Adrenal gland (tissue), 12 donors: ENCODE data around the gene PDE6B. TPM values are rescaled to one million over a fixed set of nuclear protein-coding genes. Genes with fewer than 3 reads are reported as not detected.
A peak's percentile ranks its signal among the peaks of the same experiment; 100 is the strongest.

Experiments
- DNase-seq, 7 donors: peaks; one replicate each; pipeline ENCODE4 v3.0.0-alpha.2; 2019 to 2020
- H3K27ac ChIP-seq, 5 donors: fragments of 200-600 bp; sonication (generic) in 4 of 5; 1 replicate in 3 of 5; 2 replicates in 2 of 5; pipeline versions ENCODE4 v1.5.1 to v1.8.0; 2016 to 2020; ENCODE audit warnings: mild to moderate bottlenecking in 1 of 5
- H3K27me3 ChIP-seq: fragments of 200-600 bp; 2 replicates; pipeline ENCODE4 v1.8.0; 2021
- H3K36me3 ChIP-seq, 2 donors: fragments of 200-600 bp; replicated peaks in 1 of 2; 1 replicate in 1 of 2; 2 replicates in 1 of 2; pipeline versions ENCODE4 v1.5.1 to v1.8.0; 2018 to 2022
- H3K4me1 ChIP-seq, 2 donors: fragments of 200-600 bp; replicated peaks in 1 of 2; 1 replicate in 1 of 2; 2 replicates in 1 of 2; pipeline versions ENCODE4 v1.5.1 to v1.8.0; 2018 to 2021
- H3K4me3 ChIP-seq, 4 donors: fragments of 200-600 bp; sonication (generic) in 3 of 4; one replicate each; pipeline ENCODE4 v1.5.1; 2016 to 2018
- H3K9me3 ChIP-seq, 3 donors: fragments of 200-600 bp; sonication (generic) in 1 of 3; replicated peaks in 1 of 3; 1 replicate in 2 of 3; 2 replicates in 1 of 3; pipeline versions ENCODE4 v1.5.1 to v1.8.0; 2016 to 2021
- POLR2A ChIP-seq, 2 donors: fragments of 450-650 bp; IDR thresholded peaks; one replicate each; pipeline ENCODE4 v1.6.1; 2017; ENCODE audit warnings: antibody characterized with exemption in 2 of 2, mild to moderate bottlenecking in 2 of 2, moderate library complexity in 1 of 2
- WGBS, 4 donors: extraction: QIAGEN DNeasy Blood & Tissue Kit in 2 of 4; methylation state at CpG; one replicate each; pipeline versions ENCODE4 v1.1.5 to v1.1.7; 2013 to 2017; 5-methylcytosine and 5-hydroxymethylcytosine counted together
- intact Hi-C, 2 donors: fragments of 100-400 bp; cut with DNase I; formaldehyde crosslinking; loops; one replicate each; pipeline versions ENCODE4 v1.14.1 to v1.15.0; 2022 to 2023
- polyA plus RNA-seq, 3 donors: library from polyadenylated mRNA; stranded (reverse); fragments of 200-250 nt in 2 of 3; fragments of 350-450 nt in 1 of 3; fragmentation: Illumina TruSeq in 1 of 3; extraction: RNeasy Lipid Tissue Mini Kit (QIAGEN cat#74804) in 1 of 3; gene quantifications; one replicate each; pipeline ENCODE4 v1.2.3, GENCODE V29; 2013 to 2014
- total RNA-seq, 9 donors: library from RNA; depleted of rRNA in 4 of 9; stranded (reverse); fragments of >200 nt in 4 of 9; fragments of 120-200 nt in 1 of 9; fragmentation: NEBNext Ultra II Directional in 1 of 9; extraction: Animal tissue kit (Norgen Biotek cat#: 25700) in 1 of 9; gene quantifications; one replicate each; pipeline versions ENCODE4 v1.1.0 to v1.2.4, GENCODE V29; 2013 to 2023
- TF ChIP-seq, protein P1 (sequence below), 6 experiments: fragments of 450-650 bp in 4 of 6; fragments of 200-600 bp in 2 of 6; sonication (generic) in 1 of 6; IDR thresholded peaks; 1 replicate in 5 of 6; 2 replicates in 1 of 6; pipeline versions ENCODE4 v1.5.1 to v1.8.0; 2016 to 2021; ENCODE audit warnings: antibody characterized with exemption in 6 of 6, mild to moderate bottlenecking in 2 of 6, moderate library complexity in 1 of 6
- donor health status: healthy with polysubstance abuse.
- donor health status: Bipolar disorder and iron deficiency.
- donor health status: DM: yes; HTN: yes; CAD: no.
- donor health status: DM: no; HTN: no; CAD: no.
- donor health status: DM: no; HTN: no; CAD: no.
- donor health status: DM: yes; HTN: yes; CAD: no.

The PDE6B gene
- total and polyA plus RNA-seq, 12 donors: 0.68 to 26.6 (median 1.9) TPM; not detected in 2

DNA sequence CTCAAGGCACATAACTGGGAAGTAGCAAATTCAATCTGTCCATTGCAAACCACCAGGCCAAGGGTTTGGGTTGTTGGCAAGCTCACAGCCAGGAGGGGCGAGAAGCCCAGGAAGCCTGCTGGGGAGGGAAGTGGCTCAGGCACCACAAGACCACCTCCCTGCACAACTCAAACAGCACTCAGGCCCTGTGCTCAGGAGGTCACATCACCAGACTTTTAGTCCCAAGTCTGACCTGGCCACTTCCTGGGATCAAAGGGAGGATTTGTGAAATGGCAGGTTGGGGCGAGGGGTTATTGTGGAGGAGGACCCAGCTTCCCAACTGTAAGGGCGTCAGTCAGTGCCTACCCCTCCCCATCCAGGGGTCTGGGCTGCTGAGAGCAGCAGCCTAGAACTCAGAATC lies 46.4 kb downstream of the PDE6B start:
- no peaks in the 10 kb centered on the region for H3K27me3 ChIP-seq

DNA sequence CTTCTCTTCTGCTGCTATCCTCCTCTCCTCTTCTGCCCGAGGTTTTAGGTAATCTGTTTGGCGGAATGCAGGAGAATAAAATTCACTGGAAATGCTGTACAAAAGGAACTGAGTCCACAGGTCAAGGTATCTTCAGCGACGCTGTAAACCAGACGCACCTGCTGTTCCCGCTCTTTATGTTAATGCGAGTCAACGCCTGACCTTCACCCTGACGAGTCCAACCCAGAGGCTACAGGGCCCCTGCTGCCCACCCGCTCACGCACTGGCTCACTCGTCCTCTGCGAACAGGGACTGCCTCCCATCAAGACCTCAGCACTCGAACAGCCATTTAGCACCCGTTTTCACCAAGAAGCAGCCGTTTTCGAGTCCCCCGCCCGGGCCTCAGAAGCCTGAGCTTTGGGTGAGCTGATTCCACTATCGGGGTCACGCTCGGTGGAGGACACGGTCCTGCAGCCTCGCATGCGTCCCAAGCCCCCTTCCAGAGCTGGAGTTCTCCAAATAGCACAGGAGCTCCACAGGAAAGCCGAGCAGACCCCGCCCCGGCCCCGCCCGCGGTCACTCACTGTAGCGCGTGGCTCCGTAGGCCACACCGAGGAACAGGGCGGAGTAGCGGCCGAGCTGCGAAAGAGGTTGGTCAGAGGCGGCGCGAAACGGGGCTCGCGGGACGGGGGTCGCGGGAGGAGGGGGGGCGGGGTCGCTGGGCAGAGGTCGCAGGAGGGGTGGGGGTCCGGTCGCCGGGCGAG lies 48.1 kb downstream of the PDE6B start:
- H3K27ac ChIP-seq: peak overlapping the region in 4 of 5 donors; percentile 94 to 97 (median 96)

More for the DNA sequence above, 46.4 kb downstream of the PDE6B start:
- Histone ChIP-seq H3K36me3 (peaks cover 0 to 24% of the 10 kb centered on the region in 2 donors), H3K4me1 (peaks cover 13 to 16% of the 10 kb centered on the region in 2 donors), H3K27ac (no peak overlapping the region), H3K4me3 (no peak overlapping the region), H3K9me3 (no peaks in the 10 kb centered on the region)
- WGBS, 4 donors: 90 to 94% (median 93%) methylated on average over 3 of the region's 3 CpGs
- DNase-seq: no peak
- intact Hi-C loops: no loop called here
- TF ChIP-seq, protein P1, sequence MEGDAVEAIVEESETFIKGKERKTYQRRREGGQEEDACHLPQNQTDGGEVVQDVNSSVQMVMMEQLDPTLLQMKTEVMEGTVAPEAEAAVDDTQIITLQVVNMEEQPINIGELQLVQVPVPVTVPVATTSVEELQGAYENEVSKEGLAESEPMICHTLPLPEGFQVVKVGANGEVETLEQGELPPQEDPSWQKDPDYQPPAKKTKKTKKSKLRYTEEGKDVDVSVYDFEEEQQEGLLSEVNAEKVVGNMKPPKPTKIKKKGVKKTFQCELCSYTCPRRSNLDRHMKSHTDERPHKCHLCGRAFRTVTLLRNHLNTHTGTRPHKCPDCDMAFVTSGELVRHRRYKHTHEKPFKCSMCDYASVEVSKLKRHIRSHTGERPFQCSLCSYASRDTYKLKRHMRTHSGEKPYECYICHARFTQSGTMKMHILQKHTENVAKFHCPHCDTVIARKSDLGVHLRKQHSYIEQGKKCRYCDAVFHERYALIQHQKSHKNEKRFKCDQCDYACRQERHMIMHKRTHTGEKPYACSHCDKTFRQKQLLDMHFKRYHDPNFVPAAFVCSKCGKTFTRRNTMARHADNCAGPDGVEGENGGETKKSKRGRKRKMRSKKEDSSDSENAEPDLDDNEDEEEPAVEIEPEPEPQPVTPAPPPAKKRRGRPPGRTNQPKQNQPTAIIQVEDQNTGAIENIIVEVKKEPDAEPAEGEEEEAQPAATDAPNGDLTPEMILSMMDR (IDR thresholded peaks at IDR 0.05): no peak
- TF ChIP-seq POLR2A (IDR thresholded peaks at IDR 0.05): no peak

DNA sequence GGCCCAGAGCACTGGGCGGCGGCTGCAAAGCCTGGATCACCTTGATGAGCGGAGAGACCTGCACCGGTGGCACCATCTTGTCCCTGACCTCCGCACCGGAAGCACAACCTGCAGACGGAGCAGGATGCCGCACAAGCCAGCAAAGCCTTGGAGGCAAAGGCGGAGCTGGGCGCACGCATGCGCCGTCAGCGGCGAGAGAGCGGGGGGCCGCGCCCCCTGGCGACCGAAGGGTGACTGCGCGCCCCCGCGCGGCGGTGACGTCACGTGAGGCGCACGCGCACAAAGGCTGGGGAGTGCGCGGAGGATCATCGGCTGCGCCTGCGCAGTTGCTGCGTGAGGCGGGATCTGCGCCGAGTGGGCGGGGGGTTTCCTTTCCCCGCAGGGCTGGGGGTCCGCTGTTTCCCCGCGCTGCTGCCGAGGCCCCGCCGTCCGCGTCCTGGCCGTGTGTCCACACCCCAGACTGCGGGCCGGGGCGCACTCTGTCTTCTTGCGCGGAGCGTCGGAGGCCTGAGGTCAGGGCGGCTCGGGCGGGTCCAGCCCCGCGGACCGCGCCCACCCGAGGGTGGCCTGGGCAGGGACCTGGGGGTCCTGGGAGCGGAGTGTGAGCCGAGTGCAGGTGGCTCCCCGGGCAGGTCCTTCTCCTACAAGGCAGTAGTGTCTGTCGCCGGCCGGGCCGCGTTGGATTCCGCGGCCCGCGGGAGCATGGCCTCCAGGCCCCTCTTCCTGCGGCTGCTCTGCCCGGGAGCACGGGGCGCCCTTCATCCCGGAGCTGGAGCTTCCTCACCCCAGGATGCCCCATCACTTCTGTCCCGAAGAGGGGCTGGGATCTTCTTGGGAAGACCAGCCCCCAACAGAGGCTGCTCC lies 49.0 kb downstream of the PDE6B start, which contains the start of the genes ATP5ME and MYL5:
Gene ATP5ME (minus strand): TSS at position 105 of the 864 bp plus-strand sequence. CDS start 29 bp downstream, at position 76.
Gene MYL5 (plus strand): TSS at position 371 of the 864 bp plus-strand sequence. CDS start 3,485 bp downstream, outside the sequence.
- WGBS, 4 donors: 0 to 1% (median 0%) methylated on average over 12 to 84 of the region's 84 CpGs; no CpG with 5 or more reads in 1 of the 4 donors
- peaks cover 24 to 33% of the 10 kb centered on the region in 2 donors for H3K4me1 ChIP-seq
- H3K4me3 ChIP-seq: peak within 1 kb of the TSS; percentile 83 to 95 (median 84)
- peak within 1 kb of the TSS; percentile 68 to 97 (median 95) for H3K27ac ChIP-seq
- no peaks in the 10 kb centered on the region for H3K27me3 ChIP-seq
- no peaks in the 10 kb centered on the region for H3K9me3 ChIP-seq
- peak; percentile 72 to 78 for TF ChIP-seq POLR2A (IDR thresholded peaks at IDR 0.05)
- TF ChIP-seq, protein P1 (IDR thresholded peaks at IDR 0.05): peak; percentile 61 to 98 (median 72)
- peak; percentile 97 to 99 (median 98) for DNase-seq
- intact Hi-C loops: no loop called here
- peaks cover 0 to 24% of the 10 kb centered on the region in 2 donors for H3K36me3 ChIP-seq

More for the DNA sequence above, 48.1 kb downstream of the PDE6B start:
- peak in 6 of 7 donors; percentile 63 to 74 (median 66) for DNase-seq
- Histone ChIP-seq H3K36me3 (peaks cover 0 to 24% of the 10 kb centered on the region in 2 donors), H3K4me1 (peaks cover 17 to 25% of the 10 kb centered on the region in 2 donors), H3K27me3 (no peaks in the 10 kb centered on the region), H3K4me3 (peak overlapping the region in 2 of 4 donors; percentile 83 to 95), H3K9me3 (no peaks in the 10 kb centered on the region)
- intact Hi-C loops: no loop called here
- TF ChIP-seq, protein P1 (IDR thresholded peaks at IDR 0.05): no peak
- TF ChIP-seq POLR2A (IDR thresholded peaks at IDR 0.05): no peak
- WGBS, 4 donors: 5 to 25% (median 13%) methylated on average over 16 to 55 of the region's 55 CpGs
